Transverse colon (tissue), 4 donors: ENCODE data around the gene AADAT. TPM values are rescaled to one million over a fixed set of nuclear protein-coding genes. Genes with fewer than 3 reads are reported as not detected.

Source experiments
- DNase-seq: peaks from one replicate; pipeline ENCODE4 v3.0.0-alpha.2; 2019
- H3K27ac ChIP-seq, 4 donors: fragments of 200-600 bp; sonication (generic); 2 replicates each; pipeline ENCODE4 v1.5.1; 2016 to 2018; ENCODE audit warnings: inconsistent platforms in 4 of 4
- H3K27me3 ChIP-seq: fragments of 200-600 bp; sonication (generic); 2 replicates; pipeline ENCODE4 v1.5.1; 2017; ENCODE audit warnings: inconsistent platforms
- H3K36me3 ChIP-seq, 4 donors: fragments of 200-600 bp; sonication (generic); 2 replicates each; pipeline ENCODE4 v1.5.1; 2017 to 2019; ENCODE audit warnings: inconsistent platforms in 4 of 4
- H3K4me1 ChIP-seq, 4 donors: fragments of 200-600 bp; sonication (generic); 2 replicates each; pipeline ENCODE4 v1.5.1; 2017 to 2020; ENCODE audit warnings: inconsistent platforms in 4 of 4
- H3K4me3 ChIP-seq, 4 donors: fragments of 200-600 bp; sonication (generic); 1 replicate in 1 of 4; 2 replicates in 3 of 4; pipeline versions ENCODE4 v1.5.1 to v1.6.1; 2017 to 2019; ENCODE audit warnings: inconsistent platforms in 4 of 4
- H3K9me3 ChIP-seq, 2 donors: fragments of 200-600 bp; sonication (generic); 2 replicates each; pipeline ENCODE4 v1.5.1; 2017 to 2019; ENCODE audit warnings: inconsistent platforms in 2 of 2
- CTCF ChIP-seq, 5 experiments: fragments of 200-600 bp in 3 of 5; fragments of 450-650 bp in 2 of 5; sonication (generic) in 3 of 5; IDR thresholded peaks; 1 replicate in 2 of 5; 2 replicates in 3 of 5; pipeline ENCODE4 v1.5.1; 2016 to 2017; ENCODE audit warnings: antibody characterized with exemption in 5 of 5, inconsistent platforms in 3 of 5, mild to moderate bottlenecking in 2 of 5, moderate library complexity in 1 of 5
- EP300 ChIP-seq: sonication (generic); formaldehyde crosslinking; IDR thresholded peaks from one replicate; pipeline ENCODE4 v1.6.1; 2017; ENCODE audit warnings: antibody characterized with exemption, low read depth
- POLR2A ChIP-seq: fragments of 450-650 bp; IDR thresholded peaks from one replicate; pipeline ENCODE4 v1.6.1; 2016; ENCODE audit warnings: antibody characterized with exemption, mild to moderate bottlenecking, moderate library complexity
- POLR2AphosphoS5 ChIP-seq, 3 donors: sonication (generic); formaldehyde crosslinking; IDR thresholded peaks; one replicate each; pipeline ENCODE4 v1.6.1; 2016; ENCODE audit warnings: antibody characterized with exemption in 3 of 3
- WGBS, 2 donors: methylation state at CpG; one replicate each; pipeline ENCODE4 v1.1.5; 2018; ENCODE audit warnings: low coverage in 1 of 2; 5-methylcytosine and 5-hydroxymethylcytosine counted together
- in situ Hi-C, 4 donors: fragments of 200-750 bp; cut with MboI; loops; one replicate each; pipeline versions ENCODE4 v1.15.0 to v1.15.1; 2017; ENCODE audit warnings: low sequenced_read_pairs in 3 of 4, low pct_ligation_motif_present in 1 of 4, low pct_unique_long_range_greater_than_20kb in 1 of 4
- intact Hi-C: fragments of 100-400 bp; cut with DNase I; formaldehyde crosslinking; loops from one replicate; pipeline ENCODE4 v1.15.1; 2023; ENCODE audit warnings: low total_unique reads
- total RNA-seq, 4 donors: library from RNA; depleted of rRNA; stranded (reverse); fragments of >200 nt; gene quantifications; one replicate each; pipeline ENCODE4 v1.1.0, GENCODE V29; 2016

AADAT gene
- total RNA-seq, 4 donors from 2014 or later, result 2.7 to 10.9 (median 4.0) TPM; not detected in 1

DNA sequence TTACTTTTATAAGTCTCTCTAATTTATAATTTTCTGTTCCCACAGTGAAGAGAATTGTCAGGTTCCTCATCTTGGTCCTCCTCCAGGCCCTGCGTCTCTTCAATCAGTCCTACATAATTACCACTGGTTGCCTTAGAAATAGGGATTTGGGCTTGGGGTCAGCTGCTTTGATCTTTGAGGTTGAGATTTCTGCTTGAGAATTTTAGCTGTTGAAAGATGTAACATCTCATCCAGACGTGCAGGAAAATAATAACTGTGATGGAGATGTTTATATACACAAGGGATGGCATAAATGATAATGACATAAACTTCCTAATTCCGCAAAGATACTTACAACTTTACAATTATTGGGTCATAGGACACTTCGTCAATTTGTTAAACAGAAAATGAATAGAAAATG, 30.3 kb downstream of the AADAT start:
- intact Hi-C loops, result no loop called here
- peaks cover 0 to 4% (median 0%) of the 10 kb centered on the region in 4 donors for H3K36me3 ChIP-seq

DNA sequence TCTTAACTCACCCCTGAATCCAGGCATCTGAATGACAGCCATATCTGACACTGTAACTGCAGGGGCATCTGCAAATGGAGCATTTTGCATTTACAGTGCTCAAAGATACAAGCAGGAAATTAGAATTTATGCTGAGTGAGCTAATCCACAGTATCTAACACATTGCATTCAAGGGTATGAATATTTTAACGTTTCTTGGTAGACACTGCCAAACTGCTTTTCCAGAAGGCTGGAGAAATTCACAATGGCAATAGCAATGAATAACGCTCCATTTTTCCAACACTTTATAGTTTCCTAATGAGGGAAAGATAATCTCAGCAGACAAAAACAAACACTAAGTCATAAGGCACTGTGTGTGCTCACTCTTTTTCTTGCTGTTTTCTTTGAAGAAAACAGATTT, 30.9 kb downstream of the AADAT start:
- WGBS, 2 donors, result 85 to 89% methylated on average over 2 of the region's 2 CpGs
- in situ Hi-C loops (loop anchor here in 3 of 4 donors (10.0 to 25.0 kb wide), 3 partner anchors 244 to 472 kb away; no protein-coding TSS in a partner anchor), intact Hi-C loops (no loop called here)
- Histone ChIP-seq H3K36me3 (peaks cover 0 to 4% (median 0%) of the 10 kb centered on the region in 4 donors), H3K27ac (no peak overlapping the region), H3K4me3 (no peak overlapping the region), H3K4me1 (no peaks in the 10 kb centered on the region), H3K9me3 (no peaks in the 10 kb centered on the region), H3K27me3 (no peaks in the 10 kb centered on the region)
- no peak for TF ChIP-seq POLR2AphosphoS5 (IDR thresholded peaks at IDR 0.05)
- TF ChIP-seq CTCF (IDR thresholded peaks at IDR 0.05), result no peak
- no peak for TF ChIP-seq POLR2A
- TF ChIP-seq EP300, result no peak
- DNase-seq, result no peak

More for the DNA sequence above, 30.3 kb downstream of the AADAT start:
- no peak for TF ChIP-seq POLR2A
- no peak for TF ChIP-seq POLR2AphosphoS5 (IDR thresholded peaks at IDR 0.05)
- no peak for TF ChIP-seq EP300
- TF ChIP-seq CTCF (IDR thresholded peaks at IDR 0.05), result no peak
- Histone ChIP-seq H3K4me3 (no peak overlapping the region), H3K9me3 (no peaks in the 10 kb centered on the region), H3K27me3 (no peaks in the 10 kb centered on the region), H3K4me1 (no peaks in the 10 kb centered on the region), H3K27ac (no peak overlapping the region)
- WGBS, 2 donors, result 80 to 85% methylated on average over 4 of the region's 4 CpGs
- no peak for DNase-seq
- in situ Hi-C loops, result loop anchor here in 3 of 4 donors (10.0 to 25.0 kb wide), 3 partner anchors 245 to 472 kb away; no protein-coding TSS in a partner anchor

- Histone ChIP-seq H3K4me1 (no peaks in the 10 kb centered on the region), H3K4me3 (no peak overlapping the region), H3K9me3 (no peaks in the 10 kb centered on the region), H3K36me3 (peaks cover 0 to 4% (median 0%) of the 10 kb centered on the region in 4 donors), H3K27me3 (no peaks in the 10 kb centered on the region), H3K27ac (no peak overlapping the region)
- DNase-seq, result no peak
- intact Hi-C loops, result no loop called here
- WGBS, 2 donors, result 71 to 75% methylated on average over 4 of the region's 4 CpGs
- TF ChIP-seq POLR2AphosphoS5 (IDR thresholded peaks at IDR 0.05), result no peak
- TF ChIP-seq CTCF (IDR thresholded peaks at IDR 0.05), result no peak
- no peak for TF ChIP-seq POLR2A
- TF ChIP-seq EP300, result no peak
- in situ Hi-C loops, result loop anchor here in 3 of 4 donors (10.0 to 25.0 kb wide), 3 partner anchors 243 to 471 kb away; no protein-coding TSS in a partner anchor
Measured at GRCh38 chr4:170057866-170058265, 31.9 kb downstream of the AADAT start.

DNA sequence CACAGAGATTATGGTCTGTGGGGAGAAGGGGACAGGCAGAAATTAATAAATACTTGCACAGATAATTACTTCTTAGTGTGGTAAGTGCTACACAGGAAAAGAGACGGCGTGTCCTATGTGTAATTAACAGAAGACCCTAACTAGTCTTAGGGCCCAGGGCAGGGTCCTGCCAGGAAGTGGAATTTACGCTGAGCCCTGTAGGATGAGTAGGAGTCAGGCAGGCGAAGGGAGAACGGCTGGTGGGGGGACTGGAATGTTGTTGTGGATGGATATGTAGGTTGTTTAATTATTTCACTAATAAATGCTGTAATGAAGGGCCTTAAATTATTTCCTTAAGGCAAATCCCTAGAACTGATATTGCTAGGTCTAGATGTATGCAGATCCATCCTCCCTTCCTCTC, 36.8 kb downstream of the AADAT start:
- intact Hi-C loops (no loop called here), in situ Hi-C loops (loop anchor here in 3 of 4 donors (10.0 to 25.0 kb wide), 3 partner anchors 238 to 466 kb away; no protein-coding TSS in a partner anchor)
- no peaks in the 10 kb centered on the region for H3K9me3 ChIP-seq
- H3K27me3 ChIP-seq, result peaks cover 3% of the 10 kb centered on the region
- TF ChIP-seq POLR2AphosphoS5 (IDR thresholded peaks at IDR 0.05) (no peak), CTCF (IDR thresholded peaks at IDR 0.05) (no peak), EP300 (no peak), POLR2A (no peak)
- no peaks in the 10 kb centered on the region for H3K36me3 ChIP-seq
- WGBS, 2 donors, result 76 to 88% methylated on average over 5 of the region's 5 CpGs
- no peak overlapping the region for H3K27ac ChIP-seq
- no peak for DNase-seq
- H3K4me3 ChIP-seq, result no peak overlapping the region
- H3K4me1 ChIP-seq, result no peaks in the 10 kb centered on the region
